GM23338 (cell line): Measurements from ENCODE around the gene SMYD3. TPM values are rescaled to one million over a fixed set of nuclear protein-coding genes. Genes with fewer than 3 reads are reported as not detected.

Experiments used
- ATAC-seq: fragments of 200-7000 bp; cut with Tn5 transposase; 3 replicates; pipeline ENCODE4 v1.9.1; 2020
- DNase-seq: peaks from one replicate; pipeline ENCODE4 v3.0.0-alpha.2; 2015; ENCODE audit warnings: low spot score
- H2AFZ ChIP-seq: fragments of 200-600 bp; sonication (generic); 2 replicates; pipeline ENCODE4 v1.8.0; 2016; ENCODE audit warnings: antibody characterized with exemption, mild to moderate bottlenecking, moderate library complexity
- H3F3A ChIP-seq: fragments of 200-600 bp; sonication (generic); replicated peaks from 2 replicates; pipeline ENCODE4 v1.8.0; 2017; ENCODE audit warnings: antibody characterized with exemption, mixed run types, low read depth
- H3K27ac ChIP-seq: fragments of 200-600 bp; sonication (generic); 2 replicates; pipeline ENCODE4 v1.6.1; 2016; ENCODE audit warnings: low read depth
- H3K27me3 ChIP-seq: fragments of 200-600 bp; sonication (generic); 2 replicates; pipeline ENCODE4 v1.8.0; 2016; ENCODE audit warnings: mild to moderate bottlenecking, mixed run types, moderate library complexity; ENCODE audit not compliant: insufficient read depth
- H3K36me3 ChIP-seq: fragments of 200-600 bp; sonication (generic); 2 replicates; pipeline ENCODE4 v1.8.0; 2016; ENCODE audit warnings: mild to moderate bottlenecking; ENCODE audit not compliant: insufficient read depth
- H3K4me1 ChIP-seq: fragments of 200-600 bp; sonication (generic); 2 replicates; pipeline ENCODE4 v1.8.0; 2016; ENCODE audit warnings: mild to moderate bottlenecking, moderate library complexity; ENCODE audit not compliant: insufficient read depth
- H3K4me2 ChIP-seq: fragments of 200-600 bp; sonication (generic); 2 replicates; pipeline ENCODE4 v1.7.1; 2017; ENCODE audit warnings: mixed run types
- H3K4me3 ChIP-seq: fragments of 200-600 bp; sonication (generic); 2 replicates; pipeline ENCODE4 v1.6.1; 2016; ENCODE audit warnings: mixed run types
- H3K79me2 ChIP-seq: fragments of 200-600 bp; sonication (generic); replicated peaks from 2 replicates; pipeline ENCODE4 v1.8.0; 2017; ENCODE audit warnings: mild to moderate bottlenecking; ENCODE audit not compliant: insufficient read depth
- H3K9me2 ChIP-seq: fragments of 200-600 bp; sonication (generic); 2 replicates; pipeline ENCODE4 v1.8.0; 2017; ENCODE audit not compliant: insufficient read depth
- H4K20me1 ChIP-seq: fragments of 200-600 bp; sonication (generic); replicated peaks from 2 replicates; pipeline ENCODE4 v1.8.0; 2017; ENCODE audit warnings: mild to moderate bottlenecking; ENCODE audit not compliant: insufficient read depth
- H3K27ac Mint-ChIP-seq: 2 replicates; pipeline ENCODE4 v1.8.0; 2020; ENCODE audit warnings: inconsistent platforms, mild to moderate bottlenecking, moderate library complexity, mixed read lengths
- H3K27me3 Mint-ChIP-seq: 3 replicates; pipeline ENCODE4 v1.8.0; 2022; ENCODE audit warnings: low read depth, mild to moderate bottlenecking, moderate library complexity, mixed read lengths, inconsistent platforms; ENCODE audit not compliant: insufficient read depth, poor library complexity
- H3K36me3 Mint-ChIP-seq: 3 replicates; pipeline ENCODE4 v1.8.0; 2021; ENCODE audit warnings: low read depth, mild to moderate bottlenecking, inconsistent platforms, moderate library complexity, mixed read lengths
- H3K4me1 Mint-ChIP-seq: 3 replicates; pipeline ENCODE4 v1.8.0; 2020; ENCODE audit warnings: mild to moderate bottlenecking, inconsistent platforms, mixed read lengths
- H3K4me3 Mint-ChIP-seq: 3 replicates; pipeline ENCODE4 v1.8.0; 2021; ENCODE audit warnings: moderate library complexity, mild to moderate bottlenecking, inconsistent platforms, mixed read lengths
- H3K9me3 Mint-ChIP-seq: 3 replicates; pipeline ENCODE4 v1.8.0; 2020; ENCODE audit warnings: moderate library complexity, mild to moderate bottlenecking, inconsistent platforms, mixed read lengths
- CREB1 ChIP-seq: fragments of 250-450 bp; sonication (Bioruptor Pico); IDR thresholded peaks from 2 replicates; pipeline ENCODE4 v1.5.0; 2020; ENCODE audit warnings: low read depth, mild to moderate bottlenecking, moderate library complexity
- EZH2 ChIP-seq: fragments of 200-600 bp; sonication (generic); IDR thresholded peaks from one replicate; pipeline ENCODE4 v1.8.0; 2017; ENCODE audit warnings: antibody characterized with exemption, mild to moderate bottlenecking, low read depth; ENCODE audit not compliant: unreplicated experiment
- EZH2phosphoT487 ChIP-seq: fragments of 200-600 bp; sonication (generic); IDR thresholded peaks from one replicate; pipeline ENCODE4 v1.8.1; 2018; ENCODE audit warnings: antibody characterized with exemption; ENCODE audit not compliant: unreplicated experiment
- JUNB ChIP-seq: IDR thresholded peaks from one replicate; pipeline ENCODE4 v1.6.1; 2016; ENCODE audit warnings: antibody characterized with exemption; ENCODE audit not compliant: unreplicated experiment
- NANOG ChIP-seq: IDR thresholded peaks from 2 replicates; pipeline ENCODE4 v1.6.1; 2016; ENCODE audit warnings: antibody characterized with exemption, borderline replicate concordance
- POLR2AphosphoS5 ChIP-seq: IDR thresholded peaks from 2 replicates; pipeline ENCODE4 v1.6.1; 2016; ENCODE audit warnings: antibody characterized with exemption, low read depth
- STAT1 ChIP-seq: IDR thresholded peaks from one replicate; pipeline ENCODE4 v1.6.1; 2016; ENCODE audit warnings: antibody characterized with exemption; ENCODE audit not compliant: unreplicated experiment
- ZNF114 ChIP-seq: fragments of 250-450 bp; sonication (Bioruptor Pico); IDR thresholded peaks from 2 replicates; pipeline ENCODE4 v1.5.0; 2020; ENCODE audit warnings: mild to moderate bottlenecking, moderate library complexity
- ZNF331 ChIP-seq: fragments of 250-450 bp; sonication (Bioruptor Pico); IDR thresholded peaks from 2 replicates; pipeline ENCODE4 v1.5.0; 2020; ENCODE audit warnings: low read depth, mild to moderate bottlenecking, moderate library complexity
- polyA plus RNA-seq: library from polyadenylated mRNA; unstranded; fragments of >200 nt; fragmentation: Nextera tagmentation; extraction: Ambion mirVana; gene quantifications from 2 replicates; pipeline ENCODE4 v1.2.1, GENCODE V29; 2016
- total RNA-seq: library from RNA; depleted of rRNA; stranded (reverse); fragments of >200 nt; shearing (Covaris generic); gene quantifications from 2 replicates; pipeline ENCODE4 v1.2.3, GENCODE V29; 2014
- TF ChIP-seq, protein P1 (sequence below): fragments of 250-450 bp; sonication (Bioruptor Pico); IDR thresholded peaks from 2 replicates; pipeline ENCODE4 v1.5.0; 2020; ENCODE audit warnings: mild to moderate bottlenecking, moderate library complexity
- TF ChIP-seq, protein P2 (sequence below): IDR thresholded peaks from 2 replicates; pipeline ENCODE4 v1.6.1; 2016; ENCODE audit warnings: antibody characterized with exemption
- TF ChIP-seq, protein P3 (sequence below): IDR thresholded peaks from one replicate; pipeline ENCODE4 v1.6.1; 2018; ENCODE audit warnings: antibody characterized with exemption; ENCODE audit not compliant: unreplicated experiment
- TF ChIP-seq, protein P4 (sequence below), 2 experiments: fragments of 200-600 bp in 1 of 2; sonication (generic) in 1 of 2; conservative IDR thresholded peaks; 2 replicates each; pipeline versions ENCODE4 v1.5.1 to v1.6.1; 2016 to 2017; ENCODE audit warnings: antibody characterized with exemption in 2 of 2, low read depth in 2 of 2, mild to moderate bottlenecking in 2 of 2, moderate library complexity in 1 of 2

SMYD3 gene
- total and polyA plus RNA-seq, 2 experiments from 2014 or later, result 31.8 to 34.4 TPM

DNA sequence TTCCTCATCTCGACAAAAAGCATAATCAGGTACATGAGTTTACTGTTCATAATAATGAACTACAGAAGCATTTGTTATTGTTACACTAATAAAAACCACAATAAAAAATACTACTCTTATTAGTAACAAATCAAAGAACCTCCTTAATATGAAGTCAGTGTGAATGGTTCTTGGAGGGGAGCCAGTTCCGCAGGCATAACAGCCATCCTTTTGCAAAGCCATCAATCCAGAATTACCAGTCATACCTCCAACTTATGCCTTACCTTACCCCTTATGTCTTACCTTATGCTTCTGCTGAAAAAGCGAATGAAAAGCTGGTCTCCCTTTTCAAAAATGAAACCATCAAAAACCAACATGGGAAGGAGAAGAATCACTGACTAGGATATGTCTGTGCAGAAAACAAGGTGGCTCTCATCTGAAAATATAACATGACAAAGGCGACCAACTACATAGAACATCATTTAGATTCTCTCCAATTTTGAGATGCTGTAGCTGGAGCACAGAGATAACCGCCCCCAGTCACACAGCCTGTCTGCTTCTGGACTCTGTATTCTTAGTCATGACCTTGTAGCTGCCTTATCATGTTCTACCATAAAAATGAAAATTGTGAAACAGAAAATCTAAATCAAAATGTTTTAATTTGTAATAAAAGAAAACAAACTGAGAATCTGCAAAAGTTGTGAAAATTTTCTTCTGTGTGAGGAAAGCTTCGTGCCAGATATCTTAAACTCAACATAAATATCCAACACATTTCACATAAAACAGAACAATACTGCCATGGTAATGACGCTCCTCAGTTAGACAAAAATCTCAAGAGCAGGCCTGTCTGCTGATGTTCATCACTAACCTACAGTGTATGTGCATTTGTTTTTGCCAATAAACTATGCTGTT, 438.2 kb downstream of the SMYD3 start:
- Mint-ChIP-seq H3K9me3 (no peaks in the 10 kb centered on the region), H3K4me3 (no peak overlapping the region), H3K27me3 (peaks cover 4% of the 10 kb centered on the region), H3K36me3 (no peaks in the 10 kb centered on the region), H3K27ac (no peak overlapping the region), H3K4me1 (peaks cover 69% of the 10 kb centered on the region)
- no peak for ATAC-seq
- H3K79me2 ChIP-seq, result no peaks in the 10 kb centered on the region
- no peaks in the 10 kb centered on the region for H3K9me2 ChIP-seq
- H3K27me3 ChIP-seq, result no peaks in the 10 kb centered on the region
- H3K4me2 ChIP-seq, result no peak overlapping the region
- no peaks in the 10 kb centered on the region for H4K20me1 ChIP-seq
- H3F3A ChIP-seq, result no peaks in the 10 kb centered on the region
- no peak for DNase-seq
- H3K4me1 ChIP-seq, result peaks cover 39% of the 10 kb centered on the region
- H3K4me3 ChIP-seq, result no peak overlapping the region
- no peaks in the 10 kb centered on the region for H3K36me3 ChIP-seq
- TF ChIP-seq NANOG (no peak), STAT1 (no peak), EZH2 (no peak), ZNF331 (CRISPR knock-in tag) (no peak), CREB1 (CRISPR knock-in tag) (no peak), ZNF114 (no peak), EZH2phosphoT487 (no peak), POLR2AphosphoS5 (no peak), JUNB (no peak)
- TF ChIP-seq, protein P1, sequence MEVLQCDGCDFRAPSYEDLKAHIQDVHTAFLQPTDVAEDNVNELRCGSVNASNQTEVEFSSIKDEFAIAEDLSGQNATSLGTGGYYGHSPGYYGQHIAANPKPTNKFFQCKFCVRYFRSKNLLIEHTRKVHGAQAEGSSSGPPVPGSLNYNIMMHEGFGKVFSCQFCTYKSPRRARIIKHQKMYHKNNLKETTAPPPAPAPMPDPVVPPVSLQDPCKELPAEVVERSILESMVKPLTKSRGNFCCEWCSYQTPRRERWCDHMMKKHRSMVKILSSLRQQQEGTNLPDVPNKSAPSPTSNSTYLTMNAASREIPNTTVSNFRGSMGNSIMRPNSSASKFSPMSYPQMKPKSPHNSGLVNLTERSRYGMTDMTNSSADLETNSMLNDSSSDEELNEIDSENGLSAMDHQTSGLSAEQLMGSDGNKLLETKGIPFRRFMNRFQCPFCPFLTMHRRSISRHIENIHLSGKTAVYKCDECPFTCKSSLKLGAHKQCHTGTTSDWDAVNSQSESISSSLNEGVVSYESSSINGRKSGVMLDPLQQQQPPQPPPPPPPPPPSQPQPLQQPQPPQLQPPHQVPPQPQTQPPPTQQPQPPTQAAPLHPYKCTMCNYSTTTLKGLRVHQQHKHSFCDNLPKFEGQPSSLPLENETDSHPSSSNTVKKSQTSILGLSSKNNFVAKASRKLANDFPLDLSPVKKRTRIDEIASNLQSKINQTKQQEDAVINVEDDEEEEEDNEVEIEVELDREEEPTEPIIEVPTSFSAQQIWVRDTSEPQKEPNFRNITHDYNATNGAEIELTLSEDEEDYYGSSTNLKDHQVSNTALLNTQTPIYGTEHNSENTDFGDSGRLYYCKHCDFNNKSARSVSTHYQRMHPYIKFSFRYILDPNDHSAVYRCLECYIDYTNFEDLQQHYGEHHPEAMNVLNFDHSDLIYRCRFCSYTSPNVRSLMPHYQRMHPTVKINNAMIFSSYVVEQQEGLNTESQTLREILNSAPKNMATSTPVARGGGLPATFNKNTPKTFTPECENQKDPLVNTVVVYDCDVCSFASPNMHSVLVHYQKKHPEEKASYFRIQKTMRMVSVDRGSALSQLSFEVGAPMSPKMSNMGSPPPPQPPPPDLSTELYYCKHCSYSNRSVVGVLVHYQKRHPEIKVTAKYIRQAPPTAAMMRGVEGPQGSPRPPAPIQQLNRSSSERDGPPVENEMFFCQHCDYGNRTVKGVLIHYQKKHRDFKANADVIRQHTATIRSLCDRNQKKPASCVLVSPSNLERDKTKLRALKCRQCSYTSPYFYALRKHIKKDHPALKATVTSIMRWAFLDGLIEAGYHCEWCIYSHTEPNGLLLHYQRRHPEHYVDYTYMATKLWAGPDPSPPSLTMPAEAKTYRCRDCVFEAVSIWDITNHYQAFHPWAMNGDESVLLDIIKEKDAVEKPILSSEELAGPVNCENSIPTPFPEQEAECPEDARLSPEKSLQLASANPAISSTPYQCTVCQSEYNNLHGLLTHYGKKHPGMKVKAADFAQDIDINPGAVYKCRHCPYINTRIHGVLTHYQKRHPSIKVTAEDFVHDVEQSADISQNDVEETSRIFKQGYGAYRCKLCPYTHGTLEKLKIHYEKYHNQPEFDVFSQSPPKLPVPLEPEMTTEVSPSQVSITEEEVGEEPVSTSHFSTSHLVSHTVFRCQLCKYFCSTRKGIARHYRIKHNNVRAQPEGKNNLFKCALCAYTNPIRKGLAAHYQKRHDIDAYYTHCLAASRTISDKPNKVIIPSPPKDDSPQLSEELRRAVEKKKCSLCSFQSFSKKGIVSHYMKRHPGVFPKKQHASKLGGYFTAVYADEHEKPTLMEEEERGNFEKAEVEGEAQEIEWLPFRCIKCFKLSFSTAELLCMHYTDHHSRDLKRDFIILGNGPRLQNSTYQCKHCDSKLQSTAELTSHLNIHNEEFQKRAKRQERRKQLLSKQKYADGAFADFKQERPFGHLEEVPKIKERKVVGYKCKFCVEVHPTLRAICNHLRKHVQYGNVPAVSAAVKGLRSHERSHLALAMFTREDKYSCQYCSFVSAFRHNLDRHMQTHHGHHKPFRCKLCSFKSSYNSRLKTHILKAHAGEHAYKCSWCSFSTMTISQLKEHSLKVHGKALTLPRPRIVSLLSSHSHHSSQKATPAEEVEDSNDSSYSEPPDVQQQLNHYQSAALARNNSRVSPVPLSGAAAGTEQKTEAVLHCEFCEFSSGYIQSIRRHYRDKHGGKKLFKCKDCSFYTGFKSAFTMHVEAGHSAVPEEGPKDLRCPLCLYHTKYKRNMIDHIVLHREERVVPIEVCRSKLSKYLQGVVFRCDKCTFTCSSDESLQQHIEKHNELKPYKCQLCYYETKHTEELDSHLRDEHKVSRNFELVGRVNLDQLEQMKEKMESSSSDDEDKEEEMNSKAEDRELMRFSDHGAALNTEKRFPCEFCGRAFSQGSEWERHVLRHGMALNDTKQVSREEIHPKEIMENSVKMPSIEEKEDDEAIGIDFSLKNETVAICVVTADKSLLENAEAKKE, result no peak
- TF ChIP-seq, protein P2, sequence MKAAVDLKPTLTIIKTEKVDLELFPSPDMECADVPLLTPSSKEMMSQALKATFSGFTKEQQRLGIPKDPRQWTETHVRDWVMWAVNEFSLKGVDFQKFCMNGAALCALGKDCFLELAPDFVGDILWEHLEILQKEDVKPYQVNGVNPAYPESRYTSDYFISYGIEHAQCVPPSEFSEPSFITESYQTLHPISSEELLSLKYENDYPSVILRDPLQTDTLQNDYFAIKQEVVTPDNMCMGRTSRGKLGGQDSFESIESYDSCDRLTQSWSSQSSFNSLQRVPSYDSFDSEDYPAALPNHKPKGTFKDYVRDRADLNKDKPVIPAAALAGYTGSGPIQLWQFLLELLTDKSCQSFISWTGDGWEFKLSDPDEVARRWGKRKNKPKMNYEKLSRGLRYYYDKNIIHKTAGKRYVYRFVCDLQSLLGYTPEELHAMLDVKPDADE, result no peak
- TF ChIP-seq, protein P3, sequence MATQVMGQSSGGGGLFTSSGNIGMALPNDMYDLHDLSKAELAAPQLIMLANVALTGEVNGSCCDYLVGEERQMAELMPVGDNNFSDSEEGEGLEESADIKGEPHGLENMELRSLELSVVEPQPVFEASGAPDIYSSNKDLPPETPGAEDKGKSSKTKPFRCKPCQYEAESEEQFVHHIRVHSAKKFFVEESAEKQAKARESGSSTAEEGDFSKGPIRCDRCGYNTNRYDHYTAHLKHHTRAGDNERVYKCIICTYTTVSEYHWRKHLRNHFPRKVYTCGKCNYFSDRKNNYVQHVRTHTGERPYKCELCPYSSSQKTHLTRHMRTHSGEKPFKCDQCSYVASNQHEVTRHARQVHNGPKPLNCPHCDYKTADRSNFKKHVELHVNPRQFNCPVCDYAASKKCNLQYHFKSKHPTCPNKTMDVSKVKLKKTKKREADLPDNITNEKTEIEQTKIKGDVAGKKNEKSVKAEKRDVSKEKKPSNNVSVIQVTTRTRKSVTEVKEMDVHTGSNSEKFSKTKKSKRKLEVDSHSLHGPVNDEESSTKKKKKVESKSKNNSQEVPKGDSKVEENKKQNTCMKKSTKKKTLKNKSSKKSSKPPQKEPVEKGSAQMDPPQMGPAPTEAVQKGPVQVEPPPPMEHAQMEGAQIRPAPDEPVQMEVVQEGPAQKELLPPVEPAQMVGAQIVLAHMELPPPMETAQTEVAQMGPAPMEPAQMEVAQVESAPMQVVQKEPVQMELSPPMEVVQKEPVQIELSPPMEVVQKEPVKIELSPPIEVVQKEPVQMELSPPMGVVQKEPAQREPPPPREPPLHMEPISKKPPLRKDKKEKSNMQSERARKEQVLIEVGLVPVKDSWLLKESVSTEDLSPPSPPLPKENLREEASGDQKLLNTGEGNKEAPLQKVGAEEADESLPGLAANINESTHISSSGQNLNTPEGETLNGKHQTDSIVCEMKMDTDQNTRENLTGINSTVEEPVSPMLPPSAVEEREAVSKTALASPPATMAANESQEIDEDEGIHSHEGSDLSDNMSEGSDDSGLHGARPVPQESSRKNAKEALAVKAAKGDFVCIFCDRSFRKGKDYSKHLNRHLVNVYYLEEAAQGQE, result no peak
- TF ChIP-seq, protein P4, sequence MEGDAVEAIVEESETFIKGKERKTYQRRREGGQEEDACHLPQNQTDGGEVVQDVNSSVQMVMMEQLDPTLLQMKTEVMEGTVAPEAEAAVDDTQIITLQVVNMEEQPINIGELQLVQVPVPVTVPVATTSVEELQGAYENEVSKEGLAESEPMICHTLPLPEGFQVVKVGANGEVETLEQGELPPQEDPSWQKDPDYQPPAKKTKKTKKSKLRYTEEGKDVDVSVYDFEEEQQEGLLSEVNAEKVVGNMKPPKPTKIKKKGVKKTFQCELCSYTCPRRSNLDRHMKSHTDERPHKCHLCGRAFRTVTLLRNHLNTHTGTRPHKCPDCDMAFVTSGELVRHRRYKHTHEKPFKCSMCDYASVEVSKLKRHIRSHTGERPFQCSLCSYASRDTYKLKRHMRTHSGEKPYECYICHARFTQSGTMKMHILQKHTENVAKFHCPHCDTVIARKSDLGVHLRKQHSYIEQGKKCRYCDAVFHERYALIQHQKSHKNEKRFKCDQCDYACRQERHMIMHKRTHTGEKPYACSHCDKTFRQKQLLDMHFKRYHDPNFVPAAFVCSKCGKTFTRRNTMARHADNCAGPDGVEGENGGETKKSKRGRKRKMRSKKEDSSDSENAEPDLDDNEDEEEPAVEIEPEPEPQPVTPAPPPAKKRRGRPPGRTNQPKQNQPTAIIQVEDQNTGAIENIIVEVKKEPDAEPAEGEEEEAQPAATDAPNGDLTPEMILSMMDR (conservative IDR thresholded peaks at IDR 0.05; ENCODE audit: low read depth in 2 of 2), result no peak
- no peak overlapping the region for H2AFZ ChIP-seq
- no peak overlapping the region for H3K27ac ChIP-seq
